HG03060 (cell line): ENCODE measurements around the gene PATJ.
"Not testable (repeated sequence)": the region's sequence is repeated elsewhere in the genome, so short reads cannot be mapped to it uniquely, and the experiment has no call there.

Source experiments
- ATAC-seq: cut with Tn5 transposase; IDR thresholded peaks from one replicate; pipeline ENCODE4 v1.9.1; 2021; ENCODE audit warnings: low read depth, moderate number of reproducible peaks; ENCODE audit not compliant: unreplicated experiment

Gene PATJ

GRCh38 chr1:62139410-62139809, 397.1 kb downstream of the PATJ start:
- ATAC-seq: no peak

- ATAC-seq: no peak
These were observed 398.4 kb downstream of the PATJ start for GRCh38 chr1:62140666-62141065.

- no peak for ATAC-seq
These were observed 400.2 kb downstream of the PATJ start for GRCh38 chr1:62142496-62142895.

- peak; percentile 52 for ATAC-seq
These were observed 402.1 kb downstream of the PATJ start for GRCh38 chr1:62144238-62144831.

GRCh38 chr1:62159940-62160348, 417.7 kb downstream of the PATJ start:
- peak; percentile 88 for ATAC-seq

- ATAC-seq: no peak
These were observed 419.4 kb downstream of the PATJ start for GRCh38 chr1:62161711-62162110.

- ATAC-seq: not testable (repeated sequence)
These were observed 428.1 kb downstream of the PATJ start for GRCh38 chr1:62170380-62170779.

- ATAC-seq: no peak
These were observed 433.4 kb downstream of the PATJ start for GRCh38 chr1:62175568-62176179.

GRCh38 chr1:62176597-62177312, 434.5 kb downstream of the PATJ start:
- ATAC-seq: no peak

- no peak for ATAC-seq
These were observed 435.3 kb downstream of the PATJ start for GRCh38 chr1:62177621-62178020.

- no peak for ATAC-seq
These were observed 436.1 kb downstream of the PATJ start for GRCh38 chr1:62178372-62178771.

- ATAC-seq: not testable (repeated sequence)
These were observed 437.8 kb downstream of the PATJ start for GRCh38 chr1:62180054-62180453.

- no peak for ATAC-seq
These were observed 438.4 kb downstream of the PATJ start for GRCh38 chr1:62180639-62181038.

- no peak for ATAC-seq
These were observed 439.3 kb downstream of the PATJ start for GRCh38 chr1:62181532-62181931.

- not testable (repeated sequence) for ATAC-seq
These were observed 439.9 kb downstream of the PATJ start for GRCh38 chr1:62182157-62182556.

GRCh38 chr1:62183164-62184020, 441.1 kb downstream of the PATJ start:
- not testable (repeated sequence) for ATAC-seq

- ATAC-seq: no peak
These were observed 442.1 kb downstream of the PATJ start for GRCh38 chr1:62184336-62184735.

- not testable (repeated sequence) for ATAC-seq
These were observed 443.0 kb downstream of the PATJ start for GRCh38 chr1:62185233-62185632.

- ATAC-seq: no peak
These were observed 443.4 kb downstream of the PATJ start for GRCh38 chr1:62185677-62186076.

GRCh38 chr1:62187548-62187947, 445.3 kb downstream of the PATJ start:
- no peak for ATAC-seq

- no peak for ATAC-seq
These were observed 445.8 kb downstream of the PATJ start for GRCh38 chr1:62188111-62188510.
